HG03066 (cell line): ENCODE measurements around the gene C1QBP.
"Not testable (repeated sequence)": the region's sequence is repeated elsewhere in the genome, so short reads cannot be mapped to it uniquely, and the experiment has no call there.

Source experiments
- ATAC-seq: cut with Tn5 transposase; IDR thresholded peaks from one replicate; pipeline ENCODE4 v1.9.1; 2021; ENCODE audit warnings: low read depth; ENCODE audit not compliant: unreplicated experiment

Gene C1QBP

GRCh38 chr17:5434984-5435383 is 4.0 kb downstream of the C1QBP start:
- ATAC-seq = no peak

- ATAC-seq = no peak
Measured at GRCh38 chr17:5431949-5432556, 6.9 kb downstream of the C1QBP start.

GRCh38 chr17:5431234-5431633 is 7.7 kb downstream of the C1QBP start:
- not testable (repeated sequence) for ATAC-seq

GRCh38 chr17:5430413-5430999 is 8.4 kb downstream of the C1QBP start:
- no peak for ATAC-seq

GRCh38 chr17:5429191-5429887 is 9.6 kb downstream of the C1QBP start:
- no peak for ATAC-seq

- no peak for ATAC-seq
Measured at GRCh38 chr17:5425826-5426225, 13.1 kb downstream of the C1QBP start.

- ATAC-seq = no peak
Measured at GRCh38 chr17:5424909-5425308, 14.0 kb downstream of the C1QBP start.

GRCh38 chr17:5422505-5422904 is 16.4 kb downstream of the C1QBP start:
- no peak for ATAC-seq

- peak; percentile 62 for ATAC-seq
Measured at GRCh38 chr17:5419959-5420653, 18.8 kb downstream of the C1QBP start, which contains the start of gene RPAIN. TSS of gene RPAIN (plus strand) at chr17:5420182. CDS start at chr17:5420211, 29 bp downstream.

GRCh38 chr17:5419356-5419958 is 19.5 kb downstream of the C1QBP start, which contains the start of gene NUP88:
TSS of gene NUP88 (minus strand) at chr17:5419662. CDS start at chr17:5419650, 12 bp downstream.
- peak; percentile 79 for ATAC-seq

GRCh38 chr17:5418858-5419355 is 20.0 kb downstream of the C1QBP start:
- no peak for ATAC-seq

- no peak for ATAC-seq
Measured at GRCh38 chr17:5416901-5417300, 22.1 kb downstream of the C1QBP start.

GRCh38 chr17:5413682-5414081 is 25.3 kb downstream of the C1QBP start:
- no peak for ATAC-seq

GRCh38 chr17:5410594-5411272 is 28.2 kb downstream of the C1QBP start:
- no peak for ATAC-seq

GRCh38 chr17:5408186-5408585 is 30.8 kb downstream of the C1QBP start:
- no peak for ATAC-seq

- no peak for ATAC-seq
Measured at GRCh38 chr17:5405400-5405799, 33.6 kb downstream of the C1QBP start.

- ATAC-seq = no peak
Measured at GRCh38 chr17:5399767-5400166, 39.2 kb downstream of the C1QBP start.

- no peak for ATAC-seq
Measured at GRCh38 chr17:5396612-5397011, 42.3 kb downstream of the C1QBP start.

GRCh38 chr17:5391678-5392077 is 47.3 kb downstream of the C1QBP start:
- no peak for ATAC-seq
